GM23338 (cell line): ENCODE results near the gene SEC23A.

Experiments used
- CREB1 ChIP-seq: fragments of 250-450 bp; sonication (Bioruptor Pico); IDR thresholded peaks from 2 replicates; pipeline ENCODE4 v1.5.0; 2020; ENCODE audit warnings: low read depth, mild to moderate bottlenecking, moderate library complexity
- EZH2 ChIP-seq: fragments of 200-600 bp; sonication (generic); IDR thresholded peaks from one replicate; pipeline ENCODE4 v1.8.0; 2017; ENCODE audit warnings: antibody characterized with exemption, mild to moderate bottlenecking, low read depth; ENCODE audit not compliant: unreplicated experiment
- EZH2phosphoT487 ChIP-seq: fragments of 200-600 bp; sonication (generic); IDR thresholded peaks from one replicate; pipeline ENCODE4 v1.8.1; 2018; ENCODE audit warnings: antibody characterized with exemption; ENCODE audit not compliant: unreplicated experiment
- NANOG ChIP-seq: IDR thresholded peaks from 2 replicates; pipeline ENCODE4 v1.6.1; 2016; ENCODE audit warnings: antibody characterized with exemption, borderline replicate concordance
- POLR2AphosphoS5 ChIP-seq: IDR thresholded peaks from 2 replicates; pipeline ENCODE4 v1.6.1; 2016; ENCODE audit warnings: antibody characterized with exemption, low read depth
- REST ChIP-seq: IDR thresholded peaks from one replicate; pipeline ENCODE4 v1.6.1; 2018; ENCODE audit warnings: antibody characterized with exemption; ENCODE audit not compliant: unreplicated experiment
- TF ChIP-seq, protein P1 (sequence below), 2 experiments: fragments of 200-600 bp in 1 of 2; sonication (generic) in 1 of 2; conservative IDR thresholded peaks; 2 replicates each; pipeline versions ENCODE4 v1.5.1 to v1.6.1; 2016 to 2017; ENCODE audit warnings: antibody characterized with exemption in 2 of 2, low read depth in 2 of 2, mild to moderate bottlenecking in 2 of 2, moderate library complexity in 1 of 2

DNA sequence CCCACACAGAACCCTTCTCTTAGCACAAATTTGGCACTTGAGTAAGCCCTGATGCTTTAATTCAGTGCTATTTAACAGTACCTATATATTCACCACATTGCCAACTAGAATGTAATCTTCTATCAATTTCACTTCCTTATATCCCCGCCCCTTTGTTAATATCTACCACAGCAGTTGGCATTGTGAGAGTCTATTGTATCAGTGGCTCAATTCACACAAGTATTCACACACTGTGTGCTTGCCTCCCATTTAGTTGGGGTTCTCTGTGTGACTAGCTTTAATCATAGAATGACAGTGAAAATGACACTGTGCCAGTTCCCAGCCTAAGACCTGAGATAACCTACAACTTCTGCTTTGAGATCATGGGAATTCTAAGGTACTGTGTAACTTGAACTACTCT lies 103.1 kb downstream of the SEC23A start:
- TF ChIP-seq CREB1 (CRISPR knock-in tag) (no peak), NANOG (no peak), POLR2AphosphoS5 (no peak), EZH2phosphoT487 (no peak), EZH2 (no peak), REST (no peak)
- TF ChIP-seq, protein P1, sequence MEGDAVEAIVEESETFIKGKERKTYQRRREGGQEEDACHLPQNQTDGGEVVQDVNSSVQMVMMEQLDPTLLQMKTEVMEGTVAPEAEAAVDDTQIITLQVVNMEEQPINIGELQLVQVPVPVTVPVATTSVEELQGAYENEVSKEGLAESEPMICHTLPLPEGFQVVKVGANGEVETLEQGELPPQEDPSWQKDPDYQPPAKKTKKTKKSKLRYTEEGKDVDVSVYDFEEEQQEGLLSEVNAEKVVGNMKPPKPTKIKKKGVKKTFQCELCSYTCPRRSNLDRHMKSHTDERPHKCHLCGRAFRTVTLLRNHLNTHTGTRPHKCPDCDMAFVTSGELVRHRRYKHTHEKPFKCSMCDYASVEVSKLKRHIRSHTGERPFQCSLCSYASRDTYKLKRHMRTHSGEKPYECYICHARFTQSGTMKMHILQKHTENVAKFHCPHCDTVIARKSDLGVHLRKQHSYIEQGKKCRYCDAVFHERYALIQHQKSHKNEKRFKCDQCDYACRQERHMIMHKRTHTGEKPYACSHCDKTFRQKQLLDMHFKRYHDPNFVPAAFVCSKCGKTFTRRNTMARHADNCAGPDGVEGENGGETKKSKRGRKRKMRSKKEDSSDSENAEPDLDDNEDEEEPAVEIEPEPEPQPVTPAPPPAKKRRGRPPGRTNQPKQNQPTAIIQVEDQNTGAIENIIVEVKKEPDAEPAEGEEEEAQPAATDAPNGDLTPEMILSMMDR (conservative IDR thresholded peaks at IDR 0.05; ENCODE audit: low read depth in 2 of 2), result no peak
